ENCODE results near the gene PTPN20. TPM values are rescaled to one million over a fixed set of nuclear protein-coding genes. Genes with fewer than 3 reads are reported as not detected.
A peak's percentile ranks its signal among the peaks of the same experiment; 100 is the strongest.

The PTPN20 gene
- total RNA-seq, 4 donors from 2014 or later = 2.9 TPM; not detected in 3

GRCh38 chr10:47037654-47038425, 126.6 kb downstream of the PTPN20 start:
- Histone ChIP-seq H3K36me3 (no peaks in the 10 kb centered on the region), H3K4me3 (no peak overlapping the region), H3K27me3 (no peaks in the 10 kb centered on the region), H3K4me1 (no peaks in the 10 kb centered on the region), H3K9me3 (no peaks in the 10 kb centered on the region), H3K27ac (no peak overlapping the region)
- DNase-seq = peak in 1 of 3 donors; percentile 33
- TF ChIP-seq CTCF (IDR thresholded peaks at IDR 0.05) (no peak), POLR2A (IDR thresholded peaks at IDR 0.05) (no peak)

- Histone ChIP-seq H3K27me3 (no peaks in the 10 kb centered on the region), H3K4me3 (no peak overlapping the region), H3K36me3 (no peaks in the 10 kb centered on the region), H3K9me3 (no peaks in the 10 kb centered on the region), H3K4me1 (no peaks in the 10 kb centered on the region), H3K27ac (no peak overlapping the region)
- DNase-seq = peak in 2 of 3 donors; percentile 7 to 19
- TF ChIP-seq CTCF (IDR thresholded peaks at IDR 0.05) (no peak), POLR2A (IDR thresholded peaks at IDR 0.05) (no peak)
Observed at GRCh38 chr10:47038881-47039561, 127.8 kb downstream of the PTPN20 start.

- Histone ChIP-seq H3K27ac (no peak overlapping the region), H3K9me3 (no peaks in the 10 kb centered on the region), H3K27me3 (no peaks in the 10 kb centered on the region), H3K4me1 (no peaks in the 10 kb centered on the region), H3K36me3 (no peaks in the 10 kb centered on the region), H3K4me3 (no peak overlapping the region)
- TF ChIP-seq CTCF (IDR thresholded peaks at IDR 0.05) (no peak), POLR2A (IDR thresholded peaks at IDR 0.05) (no peak)
- no peak for DNase-seq
Observed at GRCh38 chr10:47039562-47039913, 128.3 kb downstream of the PTPN20 start.

GRCh38 chr10:47040041-47040491, 128.8 kb downstream of the PTPN20 start:
- no peaks in the 10 kb centered on the region for H3K4me1 ChIP-seq
- H3K4me3 ChIP-seq = no peak overlapping the region
- DNase-seq = peak in 2 of 3 donors; percentile 34 to 37
- no peak overlapping the region for H3K27ac ChIP-seq
- no peaks in the 10 kb centered on the region for H3K9me3 ChIP-seq
- H3K36me3 ChIP-seq = no peaks in the 10 kb centered on the region
- TF ChIP-seq CTCF (IDR thresholded peaks at IDR 0.05) (no peak), POLR2A (IDR thresholded peaks at IDR 0.05) (no peak)
- H3K27me3 ChIP-seq = no peaks in the 10 kb centered on the region

- Histone ChIP-seq H3K27ac (no peak overlapping the region), H3K4me3 (no peak overlapping the region), H3K4me1 (no peaks in the 10 kb centered on the region), H3K9me3 (no peaks in the 10 kb centered on the region), H3K27me3 (no peaks in the 10 kb centered on the region), H3K36me3 (no peaks in the 10 kb centered on the region)
- TF ChIP-seq POLR2A (IDR thresholded peaks at IDR 0.05) (no peak), CTCF (IDR thresholded peaks at IDR 0.05) (no peak)
- DNase-seq = peak in 2 of 3 donors; percentile 11
Observed at GRCh38 chr10:47040681-47041080, 129.5 kb downstream of the PTPN20 start.

Data from Peyer's patch (tissue), 4 donors.